T follicular helper cell (primary cell): ENCODE results near the gene RGS16.
"Not testable (repeated sequence)": the region's sequence is repeated elsewhere in the genome, so short reads cannot be mapped to it uniquely, and the experiment has no call there.

Source experiments
- DNase-seq: peaks from one replicate; pipeline ENCODE4 v3.0.0-alpha.2; 2020; ENCODE audit warnings: low read depth
- total RNA-seq, 2 experiments: gene quantifications; one replicate each; lab custom pipeline; 2026; lab: John Stamatoyannopoulos, UW

Gene RGS16
- total RNA-seq = 23.0 to 263 reads per million in 2 experiments

GRCh38 chr1:182604175-182605164, at the start of gene RGS16:
TSS of gene RGS16 (minus strand) at chr1:182604389. CDS start at chr1:182604259, 130 bp downstream.
- peak; percentile 73 for DNase-seq

- no peak for DNase-seq
Measured at GRCh38 chr1:182653986-182654385, 49.8 kb upstream of the RGS16 start.

- DNase-seq = no peak
Measured at GRCh38 chr1:182652933-182653332, 48.7 kb upstream of the RGS16 start.

GRCh38 chr1:182651339-182651724, 47.1 kb upstream of the RGS16 start:
- DNase-seq = no peak

GRCh38 chr1:182650678-182651338, 46.6 kb upstream of the RGS16 start:
- DNase-seq = no peak

- DNase-seq = no peak
Measured at GRCh38 chr1:182649041-182649440, 44.9 kb upstream of the RGS16 start.

GRCh38 chr1:182646739-182647138, 42.5 kb upstream of the RGS16 start:
- DNase-seq = no peak

- no peak for DNase-seq
Measured at GRCh38 chr1:182644886-182645285, 40.7 kb upstream of the RGS16 start.

- DNase-seq = no peak
Measured at GRCh38 chr1:182643699-182644098, 39.5 kb upstream of the RGS16 start.

- no peak for DNase-seq
Measured at GRCh38 chr1:182642461-182642860, 38.3 kb upstream of the RGS16 start.

GRCh38 chr1:182641561-182641960, 37.4 kb upstream of the RGS16 start:
- DNase-seq = no peak

GRCh38 chr1:182639330-182639729, 35.1 kb upstream of the RGS16 start:
- no peak for DNase-seq

GRCh38 chr1:182637769-182638168, 33.6 kb upstream of the RGS16 start:
- no peak for DNase-seq

- DNase-seq = no peak
Measured at GRCh38 chr1:182635871-182636270, 31.7 kb upstream of the RGS16 start.

GRCh38 chr1:182634306-182635072, 30.3 kb upstream of the RGS16 start:
- no peak for DNase-seq

GRCh38 chr1:182633657-182634281, 29.6 kb upstream of the RGS16 start:
- no peak for DNase-seq

- DNase-seq = no peak
Measured at GRCh38 chr1:182633031-182633430, 28.8 kb upstream of the RGS16 start.

GRCh38 chr1:182632441-182632857, 28.3 kb upstream of the RGS16 start:
- not testable (repeated sequence) for DNase-seq

GRCh38 chr1:182631954-182632353, 27.8 kb upstream of the RGS16 start:
- DNase-seq = no peak

GRCh38 chr1:182631053-182631677, 27.0 kb upstream of the RGS16 start:
- DNase-seq = no peak

GRCh38 chr1:182630586-182630985, 26.4 kb upstream of the RGS16 start:
- DNase-seq = no peak
